Measurements from ENCODE around the gene CACNG6. TPM values are rescaled to one million over a fixed set of nuclear protein-coding genes. Genes with fewer than 3 reads are reported as not detected.

CACNG6 gene
- total and polyA plus RNA-seq, 10 of the 15 experiments (the other 5 are each of a cell fraction or from before 2014, with no cell fraction given): 0.07 TPM; not detected in 9

- in situ Hi-C loops (cut with MboI) (no loop called here), intact Hi-C loops (cut with micrococcal nuclease; ENCODE audit: unreplicated experiment) (no loop called here)
- ChIA-PET CTCF (no interaction called here), POLR2A (no interaction called here), SMC1A (ENCODE audit: uncharacterized antibody, unreplicated experiment) (no interaction called here), RAD21 (ENCODE audit: unreplicated experiment) (no interaction called here)
- BruUV-seq (replicated peaks): no TSS peak
- H3K9me3 ChIP-seq (replicated peaks; ENCODE audit: control insufficient read depth, insufficient read depth, low read length): no peaks in the 10 kb centered on the region; the same call in 1 of the 3 replicates
- no peak overlapping the region for H3K9ac ChIP-seq (ENCODE audit: control insufficient read depth, insufficient read depth, low read length)
- H3K4me2 ChIP-seq (ENCODE audit: control insufficient read depth, insufficient read depth): no peak overlapping the region
- 44% methylated on average over 48 of the region's 54 CpGs for WGBS (ENCODE audit: insufficient coverage, insufficient replicate concordance, low lambda C conversion rate, missing lambda C conversion rate)
- H3K4me1 ChIP-seq (ENCODE audit: control insufficient read depth, insufficient read depth, low read length): no peaks in the 10 kb centered on the region
- H3K79me2 ChIP-seq (ENCODE audit: control insufficient read depth, insufficient read depth, low read length): no peaks in the 10 kb centered on the region
- no peak overlapping the region for H2AFZ ChIP-seq (ENCODE audit: control insufficient read depth, low read depth, low read length)
- H3K27me3 ChIP-seq (replicated peaks in 1 of 2; ENCODE audit: control insufficient read depth in 2 of 2, insufficient read depth in 2 of 2, low read length in 1 of 2): no peaks in the 10 kb centered on the region
- ATAC-seq (no peak), DNase-seq (ENCODE audit: low read depth, low spot score) (no peak), FAIRE-seq (no peak)
- no peak for TF ChIP-seq NR2C2 (IDR thresholded peaks at IDR 0.05; ENCODE audit: borderline replicate concordance, control insufficient read depth, insufficient read length, low read depth)
- no peak for TF ChIP-seq ZBED1 (IDR thresholded peaks at IDR 0.05; ENCODE audit: borderline replicate concordance)
- no peak for TF ChIP-seq SIN3A (IDR thresholded peaks at IDR 0.05; ENCODE audit: low read depth, low read length)
- TF ChIP-seq, protein P1, sequence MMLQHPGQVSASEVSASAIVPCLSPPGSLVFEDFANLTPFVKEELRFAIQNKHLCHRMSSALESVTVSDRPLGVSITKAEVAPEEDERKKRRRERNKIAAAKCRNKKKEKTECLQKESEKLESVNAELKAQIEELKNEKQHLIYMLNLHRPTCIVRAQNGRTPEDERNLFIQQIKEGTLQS (IDR thresholded peaks at IDR 0.05; ENCODE audit: borderline replicate concordance, extremely low read depth, low read depth, low read length): no peak
- no peak overlapping the region for H3K4me3 ChIP-seq
- no peaks in the 10 kb centered on the region for H3K36me3 ChIP-seq (ENCODE audit: control insufficient read depth in 2 of 2, insufficient read depth in 2 of 2, low read length in 1 of 2)
- no peak overlapping the region for H3K27ac ChIP-seq (ENCODE audit: control insufficient read depth, insufficient read depth)
- no peaks in the 10 kb centered on the region for H4K20me1 ChIP-seq (ENCODE audit: control insufficient read depth, insufficient read depth)
These were observed 13.3 kb upstream of the CACNG6 start for GRCh38 chr19:53977991-53978731.

GRCh38 chr19:53978975-53979801 is 12.2 kb upstream of the CACNG6 start:
- ChIA-PET SMC1A (ENCODE audit: uncharacterized antibody, unreplicated experiment) (no interaction called here), CTCF (no interaction called here), POLR2A (no interaction called here), RAD21 (ENCODE audit: unreplicated experiment) (no interaction called here)
- intact Hi-C loops (cut with micrococcal nuclease; ENCODE audit: unreplicated experiment): no loop called here
- Histone ChIP-seq H3K9me3 (replicated peaks; ENCODE audit: control insufficient read depth, insufficient read depth, low read length) (no peaks in the 10 kb centered on the region; the same call in 1 of the 3 replicates), H3K4me2 (ENCODE audit: control insufficient read depth, insufficient read depth) (no peak overlapping the region), H3K27me3 (replicated peaks in 1 of 2; ENCODE audit: control insufficient read depth in 2 of 2, insufficient read depth in 2 of 2, low read length in 1 of 2) (no peaks in the 10 kb centered on the region), H3K4me1 (ENCODE audit: control insufficient read depth, insufficient read depth, low read length) (no peaks in the 10 kb centered on the region), H2AFZ (ENCODE audit: control insufficient read depth, low read depth, low read length) (no peak overlapping the region), H3K9ac (ENCODE audit: control insufficient read depth, insufficient read depth, low read length) (no peak overlapping the region), H3K4me3 (no peak overlapping the region), H3K27ac (ENCODE audit: control insufficient read depth, insufficient read depth) (no peak overlapping the region), H3K36me3 (ENCODE audit: control insufficient read depth in 2 of 2, insufficient read depth in 2 of 2, low read length in 1 of 2) (no peaks in the 10 kb centered on the region), H3K79me2 (ENCODE audit: control insufficient read depth, insufficient read depth, low read length) (no peaks in the 10 kb centered on the region), H4K20me1 (ENCODE audit: control insufficient read depth, insufficient read depth) (no peaks in the 10 kb centered on the region)
- WGBS (ENCODE audit: insufficient coverage, insufficient replicate concordance, low lambda C conversion rate, missing lambda C conversion rate): 4% methylated on average over 18 of the region's 19 CpGs
- no TSS peak for BruUV-seq (replicated peaks)
- ATAC-seq: no peak
- no peak for FAIRE-seq
- no peak for DNase-seq (ENCODE audit: low read depth, low spot score)
- in situ Hi-C loops (cut with MboI): no loop called here
- TF ChIP-seq ZBED1 (IDR thresholded peaks at IDR 0.05; ENCODE audit: borderline replicate concordance) (no peak), SPI1 (IDR thresholded peaks at IDR 0.05; ENCODE audit: borderline replicate concordance, insufficient read depth, low read depth, low read length) (no peak), ZNF24 (IDR thresholded peaks at IDR 0.05) (no peak), BCL11A (IDR thresholded peaks at IDR 0.05; ENCODE audit: low read depth, low read length) (no peak), SMARCA5 (IDR thresholded peaks at IDR 0.05) (no peak), HDAC6 (IDR thresholded peaks at IDR 0.05; ENCODE audit: unreplicated experiment) (no peak), CBFB (IDR thresholded peaks at IDR 0.05; ENCODE audit: low read depth) (no peak)
- TF ChIP-seq, protein P2, sequence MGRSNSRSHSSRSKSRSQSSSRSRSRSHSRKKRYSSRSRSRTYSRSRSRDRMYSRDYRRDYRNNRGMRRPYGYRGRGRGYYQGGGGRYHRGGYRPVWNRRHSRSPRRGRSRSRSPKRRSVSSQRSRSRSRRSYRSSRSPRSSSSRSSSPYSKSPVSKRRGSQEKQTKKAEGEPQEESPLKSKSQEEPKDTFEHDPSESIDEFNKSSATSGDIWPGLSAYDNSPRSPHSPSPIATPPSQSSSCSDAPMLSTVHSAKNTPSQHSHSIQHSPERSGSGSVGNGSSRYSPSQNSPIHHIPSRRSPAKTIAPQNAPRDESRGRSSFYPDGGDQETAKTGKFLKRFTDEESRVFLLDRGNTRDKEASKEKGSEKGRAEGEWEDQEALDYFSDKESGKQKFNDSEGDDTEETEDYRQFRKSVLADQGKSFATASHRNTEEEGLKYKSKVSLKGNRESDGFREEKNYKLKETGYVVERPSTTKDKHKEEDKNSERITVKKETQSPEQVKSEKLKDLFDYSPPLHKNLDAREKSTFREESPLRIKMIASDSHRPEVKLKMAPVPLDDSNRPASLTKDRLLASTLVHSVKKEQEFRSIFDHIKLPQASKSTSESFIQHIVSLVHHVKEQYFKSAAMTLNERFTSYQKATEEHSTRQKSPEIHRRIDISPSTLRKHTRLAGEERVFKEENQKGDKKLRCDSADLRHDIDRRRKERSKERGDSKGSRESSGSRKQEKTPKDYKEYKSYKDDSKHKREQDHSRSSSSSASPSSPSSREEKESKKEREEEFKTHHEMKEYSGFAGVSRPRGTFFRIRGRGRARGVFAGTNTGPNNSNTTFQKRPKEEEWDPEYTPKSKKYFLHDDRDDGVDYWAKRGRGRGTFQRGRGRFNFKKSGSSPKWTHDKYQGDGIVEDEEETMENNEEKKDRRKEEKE (IDR thresholded peaks at IDR 0.05): no peak
- TF ChIP-seq, protein P3, sequence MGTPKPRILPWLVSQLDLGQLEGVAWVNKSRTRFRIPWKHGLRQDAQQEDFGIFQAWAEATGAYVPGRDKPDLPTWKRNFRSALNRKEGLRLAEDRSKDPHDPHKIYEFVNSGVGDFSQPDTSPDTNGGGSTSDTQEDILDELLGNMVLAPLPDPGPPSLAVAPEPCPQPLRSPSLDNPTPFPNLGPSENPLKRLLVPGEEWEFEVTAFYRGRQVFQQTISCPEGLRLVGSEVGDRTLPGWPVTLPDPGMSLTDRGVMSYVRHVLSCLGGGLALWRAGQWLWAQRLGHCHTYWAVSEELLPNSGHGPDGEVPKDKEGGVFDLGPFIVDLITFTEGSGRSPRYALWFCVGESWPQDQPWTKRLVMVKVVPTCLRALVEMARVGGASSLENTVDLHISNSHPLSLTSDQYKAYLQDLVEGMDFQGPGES (IDR thresholded peaks at IDR 0.05): no peak
